ENCODE data around the gene LYPD6B. TPM values are rescaled to one million over a fixed set of nuclear protein-coding genes. Genes with fewer than 3 reads are reported as not detected.

The LYPD6B gene
- total RNA-seq, 1 experiment from 2014 or later, result 2.0 TPM

DNA sequence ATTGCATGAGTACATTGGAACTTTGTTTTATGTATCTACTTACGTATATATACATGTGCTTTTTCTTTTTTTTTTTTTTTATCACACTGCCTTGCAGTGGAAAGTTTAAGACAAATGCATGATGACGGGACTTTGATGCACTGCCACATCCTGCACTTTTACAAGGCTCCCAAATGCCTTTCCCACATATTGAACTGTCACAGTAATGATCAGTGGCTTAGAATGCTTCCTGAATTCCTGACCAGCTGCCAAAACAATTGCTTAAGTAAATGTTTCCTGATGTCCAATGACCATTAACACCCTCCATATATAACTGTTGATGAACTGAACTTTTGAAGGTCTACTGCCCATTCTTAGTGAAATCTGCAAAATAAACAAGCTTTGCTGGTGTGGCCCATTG is 60.2 kb downstream of the LYPD6B start:
- Histone ChIP-seq H2AK5ac (ENCODE audit: insufficient read length, low read length) (no peak overlapping the region), H2BK15ac (ENCODE audit: low read depth, low read length) (no peak overlapping the region), H3K4me1 (ENCODE audit: insufficient read depth, low read length) (no peaks in the 10 kb centered on the region), H3K9me3 (ENCODE audit: control insufficient read depth, low read depth, low read length) (no peaks in the 10 kb centered on the region), H3K23me2 (ENCODE audit: insufficient read length, low read depth, low read length, poor library complexity, severe bottlenecking) (no peaks in the 10 kb centered on the region), H3K27ac (ENCODE audit: insufficient read length, low read depth, low read length) (no peak overlapping the region), H3K9ac (ENCODE audit: extremely low read depth, insufficient read length, low read length) (no peak overlapping the region), H2BK12ac (ENCODE audit: insufficient read length, low read depth, low read length) (no peak overlapping the region), H3K79me2 (ENCODE audit: insufficient read depth, low read length) (no peaks in the 10 kb centered on the region), H3K56ac (ENCODE audit: insufficient read length, low read depth, low read length) (no peak overlapping the region), H3K23ac (ENCODE audit: insufficient read length, low read depth, low read length) (no peak overlapping the region), H3K14ac (ENCODE audit: insufficient read depth, low read length) (no peak overlapping the region), H3K4ac (ENCODE audit: low read depth, low read length) (no peak overlapping the region), H2BK20ac (ENCODE audit: low read depth, low read length, poor library complexity, severe bottlenecking) (no peak overlapping the region), H3K79me1 (ENCODE audit: insufficient read depth, low read depth, low read length, poor library complexity, severe bottlenecking) (no peaks in the 10 kb centered on the region), H4K20me1 (ENCODE audit: control insufficient read depth, insufficient read depth, insufficient read length) (no peaks in the 10 kb centered on the region), H2BK5ac (ENCODE audit: insufficient read length, low read length) (no peak overlapping the region), H2AFZ (ENCODE audit: low read length) (no peak overlapping the region), H2BK120ac (ENCODE audit: low read depth, low read length, poor library complexity, severe bottlenecking) (no peak overlapping the region), H4K91ac (ENCODE audit: insufficient read length, low read depth, low read length) (no peak overlapping the region), H4K5ac (ENCODE audit: insufficient read length, low read depth, low read length) (no peak overlapping the region), H3K27me3 (ENCODE audit: insufficient read depth, low read length) (no peaks in the 10 kb centered on the region), H3T11ph (ENCODE audit: low read length) (no peak overlapping the region), H3K18ac (ENCODE audit: insufficient read length, low read depth, low read length) (no peak overlapping the region), H3K4me2 (ENCODE audit: insufficient read depth, insufficient read length, low read length) (no peak overlapping the region), H4K8ac (replicated peaks; ENCODE audit: insufficient read length, low read depth, low read length) (no peak overlapping the region)
- no CpG with 5 or more reads among the region's 2 CpGs for WGBS (ENCODE audit: extremely low coverage, insufficient read length, low lambda C conversion rate)
- H3K27ac Mint-ChIP-seq, result no peak overlapping the region; a peak in 1 of 7 replicates
- no peak for DNase-seq
- H3K27me3 Mint-ChIP-seq (ENCODE audit: low read depth), result peaks cover 2% of the 10 kb centered on the region
- H3K9me3 Mint-ChIP-seq, result no peaks in the 10 kb centered on the region
- H3K4me3 Mint-ChIP-seq, result no peak overlapping the region
- no peaks in the 10 kb centered on the region for H3K36me3 Mint-ChIP-seq (ENCODE audit: insufficient read depth in 1 of 3, low read depth in 3 of 3)
- H3K4me1 Mint-ChIP-seq, result peaks cover 0 to 4% of the 10 kb centered on the region in 2 experiments; a peak in 2 of 4 replicates
- TF ChIP-seq, protein P1, sequence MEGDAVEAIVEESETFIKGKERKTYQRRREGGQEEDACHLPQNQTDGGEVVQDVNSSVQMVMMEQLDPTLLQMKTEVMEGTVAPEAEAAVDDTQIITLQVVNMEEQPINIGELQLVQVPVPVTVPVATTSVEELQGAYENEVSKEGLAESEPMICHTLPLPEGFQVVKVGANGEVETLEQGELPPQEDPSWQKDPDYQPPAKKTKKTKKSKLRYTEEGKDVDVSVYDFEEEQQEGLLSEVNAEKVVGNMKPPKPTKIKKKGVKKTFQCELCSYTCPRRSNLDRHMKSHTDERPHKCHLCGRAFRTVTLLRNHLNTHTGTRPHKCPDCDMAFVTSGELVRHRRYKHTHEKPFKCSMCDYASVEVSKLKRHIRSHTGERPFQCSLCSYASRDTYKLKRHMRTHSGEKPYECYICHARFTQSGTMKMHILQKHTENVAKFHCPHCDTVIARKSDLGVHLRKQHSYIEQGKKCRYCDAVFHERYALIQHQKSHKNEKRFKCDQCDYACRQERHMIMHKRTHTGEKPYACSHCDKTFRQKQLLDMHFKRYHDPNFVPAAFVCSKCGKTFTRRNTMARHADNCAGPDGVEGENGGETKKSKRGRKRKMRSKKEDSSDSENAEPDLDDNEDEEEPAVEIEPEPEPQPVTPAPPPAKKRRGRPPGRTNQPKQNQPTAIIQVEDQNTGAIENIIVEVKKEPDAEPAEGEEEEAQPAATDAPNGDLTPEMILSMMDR (conservative IDR thresholded peaks at IDR 0.05), result no peak

Data from H9 (cell line).